Common myeloid progenitor, CD34-positive (primary cell): ENCODE measurements around the gene TM7SF3.
"Not testable (repeated sequence)": the region's sequence is repeated elsewhere in the genome, so short reads cannot be mapped to it uniquely, and the experiment has no call there.

Experiments used
- CTCF ChIA-PET: fragments of 350-600 bp; sonication (Branson Sonifier 250); formaldehyde crosslinking; loops from one replicate; lab custom pipeline; 2021; ENCODE audit warnings: antibody characterized with exemption; lab: Charles Lee
- POLR2A ChIA-PET: fragments of 350-600 bp; sonication (Branson Sonifier 250); formaldehyde crosslinking; loops from one replicate; lab custom pipeline; 2021; ENCODE audit warnings: antibody characterized with exemption; lab: Charles Lee
- DNase-seq, 3 donors: peaks; one replicate each; pipeline versions ENCODE4 v3.0.0 to v3.0.0-alpha.2; 2013
- H3K27ac ChIP-seq, 2 experiments: 1 replicate in 1 of 2; 2 replicates in 1 of 2; pipeline ENCODE4 v1.7.0; 2013; ENCODE audit warnings: inconsistent platforms in 2 of 2, low read length in 2 of 2, mild to moderate bottlenecking in 2 of 2, low read depth in 1 of 2, moderate library complexity in 1 of 2; ENCODE audit not compliant: severe bottlenecking in 2 of 2, insufficient read depth in 1 of 2, poor library complexity in 1 of 2
- H3K27me3 ChIP-seq, 5 experiments: replicated peaks in 2 of 5; 1 replicate in 3 of 5; 2 replicates in 2 of 5; pipeline versions ENCODE4 v1.6.1 to v1.7.0; 2013; ENCODE audit warnings: low read length in 4 of 5, mild to moderate bottlenecking in 2 of 5, moderate library complexity in 2 of 5, inconsistent platforms in 1 of 5; ENCODE audit not compliant: insufficient read depth in 5 of 5, control insufficient read depth in 4 of 5
- H3K36me3 ChIP-seq, 4 experiments: 1 replicate in 2 of 4; 2 replicates in 2 of 4; pipeline versions ENCODE4 v1.6.1 to v1.7.0; 2013; ENCODE audit warnings: low read length in 3 of 4, control low read depth in 1 of 4, mild to moderate bottlenecking in 1 of 4; ENCODE audit not compliant: control insufficient read depth in 4 of 4, insufficient read depth in 4 of 4
- H3K4me1 ChIP-seq, 4 experiments: 1 replicate in 3 of 4; 2 replicates in 1 of 4; pipeline versions ENCODE4 v1.6.1 to v1.7.1; 2013; ENCODE audit warnings: low read length in 3 of 4, mild to moderate bottlenecking in 3 of 4, control low read depth in 1 of 4, inconsistent platforms in 1 of 4, moderate library complexity in 1 of 4; ENCODE audit not compliant: control insufficient read depth in 4 of 4, insufficient read depth in 4 of 4; ENCODE audit errors: control extremely low read depth in 1 of 4
- H3K4me3 ChIP-seq, 7 experiments: 1 replicate in 4 of 7; 2 replicates in 3 of 7; pipeline versions ENCODE4 v1.5.1 to v1.7.0; 2013; ENCODE audit warnings: mild to moderate bottlenecking in 7 of 7, low read length in 6 of 7, moderate library complexity in 6 of 7, inconsistent platforms in 2 of 7, low read depth in 2 of 7, control low read depth in 1 of 7; ENCODE audit not compliant: insufficient read depth in 4 of 7, control insufficient read depth in 1 of 7; ENCODE audit errors: extremely low read depth in 1 of 7
- H3K9me3 ChIP-seq, 5 experiments: 1 replicate in 4 of 5; 2 replicates in 1 of 5; pipeline versions ENCODE4 v1.6.1 to v1.7.1; 2013; ENCODE audit warnings: low read length in 4 of 5, mild to moderate bottlenecking in 2 of 5, inconsistent platforms in 1 of 5, low read depth in 1 of 5, moderate library complexity in 1 of 5; ENCODE audit not compliant: control insufficient read depth in 4 of 5, insufficient read depth in 2 of 5; ENCODE audit errors: control extremely low read depth in 1 of 5
- WGBS: methylation state at CpG from one replicate; pipeline ENCODE4 v1.1.5; 2013; ENCODE audit not compliant: insufficient coverage; 5-methylcytosine and 5-hydroxymethylcytosine counted together

TM7SF3 gene

GRCh38 chr12:26970136-26970535 lies 44.0 kb downstream of the TM7SF3 start:
- ChIA-PET CTCF (interaction anchor here (1.3 to 3.2 kb wide), 4 partner anchors 11 to 52 kb away, joined by 3 to 8 read pairs (median 4); no protein-coding TSS in a partner anchor), POLR2A (no interaction called here)
- Histone ChIP-seq H3K36me3 (peaks cover 27 to 66% (median 49%) of the 10 kb centered on the region in 4 experiments), H3K27ac (no peak overlapping the region), H3K27me3 (no peaks in the 10 kb centered on the region), H3K4me3 (no peak overlapping the region), H3K9me3 (peaks cover 0 to 3% (median 0%) of the 10 kb centered on the region in 5 experiments), H3K4me1 (no peaks in the 10 kb centered on the region)
- DNase-seq, result no peak
- WGBS, result 100% methylated on average over 2 of the region's 2 CpGs

- H3K9me3 ChIP-seq, result peaks cover 0 to 3% (median 0%) of the 10 kb centered on the region in 5 experiments
- ChIA-PET CTCF (interaction anchor here (0.8 kb wide), 1 partner anchor 11 kb away, joined by 3 read pairs; no protein-coding TSS in a partner anchor), POLR2A (interaction anchor here (0.7 kb wide), 1 partner anchor 106 kb away, joined by 5 read pairs; no protein-coding TSS in a partner anchor)
- 90% methylated on average over 2 of the region's 3 CpGs for WGBS
- H3K4me3 ChIP-seq, result no peak overlapping the region
- H3K27me3 ChIP-seq, result no peaks in the 10 kb centered on the region
- H3K27ac ChIP-seq, result no peak overlapping the region
- no peak for DNase-seq
- peaks cover 20 to 61% (median 40%) of the 10 kb centered on the region in 4 experiments for H3K36me3 ChIP-seq
- H3K4me1 ChIP-seq, result no peaks in the 10 kb centered on the region
Observed at GRCh38 chr12:26966842-26967241, 47.3 kb downstream of the TM7SF3 start.

GRCh38 chr12:26963413-26963812 lies 50.8 kb downstream of the TM7SF3 start:
- H3K9me3 ChIP-seq, result no peaks in the 10 kb centered on the region
- no peak for DNase-seq
- no peak overlapping the region for H3K4me3 ChIP-seq
- WGBS, result no CpG with 5 or more reads among the region's 1 CpG
- peaks cover 12 to 63% (median 34%) of the 10 kb centered on the region in 4 experiments for H3K36me3 ChIP-seq
- CTCF ChIA-PET, result interaction anchor here (0.8 to 1.0 kb wide), 2 partner anchors 8 to 20 kb away, joined by 3 to 4 read pairs; no protein-coding TSS in a partner anchor
- POLR2A ChIA-PET, result no interaction called here
- no peaks in the 10 kb centered on the region for H3K27me3 ChIP-seq
- H3K4me1 ChIP-seq, result no peaks in the 10 kb centered on the region
- H3K27ac ChIP-seq, result peak overlapping the region in 1 of 2 experiments; percentile 20

- no CpG with 5 or more reads among the region's 1 CpG for WGBS
- Histone ChIP-seq H3K4me1 (no peaks in the 10 kb centered on the region), H3K27ac (no peak overlapping the region), H3K27me3 (no peaks in the 10 kb centered on the region), H3K4me3 (no peak overlapping the region), H3K36me3 (peaks cover 8 to 70% (median 35%) of the 10 kb centered on the region in 4 experiments), H3K9me3 (no peaks in the 10 kb centered on the region)
- no peak for DNase-seq
- CTCF ChIA-PET, result no interaction called here
- POLR2A ChIA-PET, result no interaction called here
Observed at GRCh38 chr12:26961803-26962202, 52.4 kb downstream of the TM7SF3 start.

- H3K4me1 ChIP-seq, H3K27me3 ChIP-seq, DNase-seq, H3K4me3 ChIP-seq, POLR2A ChIA-PET, H3K9me3 ChIP-seq, H3K27ac ChIP-seq: not testable (repeated sequence)
- WGBS, result 95% methylated on average over 6 of the region's 7 CpGs
- CTCF ChIA-PET, result interaction anchor here (0.9 kb wide), 1 partner anchor 10 kb away, joined by 3 read pairs; no protein-coding TSS in a partner anchor
- peaks cover 8 to 72% (median 36%) of the 10 kb centered on the region in 4 experiments for H3K36me3 ChIP-seq
Observed at GRCh38 chr12:26961391-26961790, 52.8 kb downstream of the TM7SF3 start.

- DNase-seq, result peak in 2 of 3 donors; percentile 31 to 49
- Histone ChIP-seq H3K27me3 (no peaks in the 10 kb centered on the region), H3K27ac (peak overlapping the region in 1 of 2 experiments; percentile 61), H3K4me1 (peaks cover 5 to 26% (median 12%) of the 10 kb centered on the region in 4 experiments), H3K4me3 (peak overlapping the region in 1 of 7 experiments; percentile 1), H3K36me3 (peaks cover 13 to 31% (median 23%) of the 10 kb centered on the region in 4 experiments), H3K9me3 (peaks cover 0 to 3% (median 0%) of the 10 kb centered on the region in 5 experiments)
- ChIA-PET POLR2A (interaction anchor here (0.5 kb wide), 1 partner anchor 35 kb away, joined by 3 read pairs; no protein-coding TSS in a partner anchor), CTCF (interaction anchor here (0.9 to 1.3 kb wide), 6 partner anchors 11 to 60 kb away, joined by 3 to 7 read pairs (median 4); partner anchors contain the start of gene TM7SF3)
- no CpG with 5 or more reads among the region's 4 CpGs for WGBS
Observed at GRCh38 chr12:26954027-26954426, 60.2 kb downstream of the TM7SF3 start.

GRCh38 chr12:26953447-26953846 lies 60.7 kb downstream of the TM7SF3 start:
- H3K27ac ChIP-seq, result peak overlapping the region in 1 of 2 experiments; percentile 61
- POLR2A ChIA-PET, result interaction anchor here (0.5 kb wide), 1 partner anchor 35 kb away, joined by 3 read pairs; no protein-coding TSS in a partner anchor
- H3K27me3 ChIP-seq, result no peaks in the 10 kb centered on the region
- H3K4me3 ChIP-seq, result peak overlapping the region in 2 of 7 experiments; percentile 1 to 23
- 33% methylated on average over 1 of the region's 1 CpG for WGBS
- peak in 2 of 3 donors; percentile 37 to 54 for DNase-seq
- peaks cover 0 to 7% (median 0%) of the 10 kb centered on the region in 5 experiments for H3K9me3 ChIP-seq
- H3K4me1 ChIP-seq, result peaks cover 5 to 26% (median 12%) of the 10 kb centered on the region in 4 experiments
- peaks cover 13 to 34% (median 24%) of the 10 kb centered on the region in 4 experiments for H3K36me3 ChIP-seq
- CTCF ChIA-PET, result no interaction called here
